Hepatic stellate cell (primary cell): ENCODE data around the gene CLDN15.
"Not testable (repeated sequence)": the region's sequence is repeated elsewhere in the genome, so short reads cannot be mapped to it uniquely, and the experiment has no call there.

ENCODE experiments used
- DNase-seq: peaks from one replicate; pipeline ENCODE4 v3.0.0; 2011; ENCODE audit warnings: low spot score

The CLDN15 gene, protein sequence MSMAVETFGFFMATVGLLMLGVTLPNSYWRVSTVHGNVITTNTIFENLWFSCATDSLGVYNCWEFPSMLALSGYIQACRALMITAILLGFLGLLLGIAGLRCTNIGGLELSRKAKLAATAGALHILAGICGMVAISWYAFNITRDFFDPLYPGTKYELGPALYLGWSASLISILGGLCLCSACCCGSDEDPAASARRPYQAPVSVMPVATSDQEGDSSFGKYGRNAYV

GRCh38 chr7:101237206-101238067, at the start of gene CLDN15:
Gene CLDN15, minus strand, starts transcription at chr7:101237802. Its CDS starts 221 bp downstream, at chr7:101237581.
- peak; percentile 79 for DNase-seq

GRCh38 chr7:101287032-101287431, 49.4 kb upstream of the CLDN15 start:
- DNase-seq = no peak

DNA sequence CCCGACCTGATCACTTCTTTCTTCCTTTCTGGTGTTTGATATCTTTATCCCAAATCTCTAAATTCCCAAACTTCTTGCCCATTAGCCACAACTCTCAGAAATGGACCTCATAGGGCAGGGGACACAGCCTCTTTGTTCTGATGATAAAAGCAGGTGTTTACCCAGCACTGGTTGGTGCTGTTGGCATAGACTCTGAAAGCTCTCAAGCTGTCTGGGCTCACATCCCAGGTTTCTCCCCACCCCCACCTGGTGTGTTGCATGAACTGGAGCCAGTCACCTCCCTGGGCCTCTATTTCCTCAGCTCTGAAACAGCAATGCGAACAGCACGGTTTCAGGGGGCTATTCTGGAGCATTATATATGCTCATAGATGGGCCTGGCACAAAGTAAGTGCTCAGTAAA, 48.3 kb upstream of the CLDN15 start:
- not testable (repeated sequence) for DNase-seq

DNA sequence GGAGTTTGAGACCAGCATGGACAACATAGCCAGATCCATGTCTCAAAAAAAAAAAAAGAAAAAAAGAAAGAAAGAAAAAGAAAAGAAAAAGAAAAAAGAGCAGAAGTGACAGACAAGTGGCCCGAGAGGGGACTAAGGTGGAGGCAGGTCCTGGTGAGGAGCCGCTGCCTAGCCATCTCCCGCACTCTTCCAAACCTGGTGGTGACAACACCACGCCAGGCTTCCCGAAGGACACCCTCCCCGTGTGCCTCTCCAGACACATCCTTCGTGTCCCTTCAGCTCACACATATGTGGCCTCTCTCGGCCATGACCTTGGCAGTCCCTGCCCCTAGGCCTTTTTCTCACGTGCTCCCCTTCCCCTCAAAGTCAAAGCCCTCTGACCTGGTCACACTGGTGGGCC, 47.6 kb upstream of the CLDN15 start:
- no peak for DNase-seq

- not testable (repeated sequence) for DNase-seq
These were observed 43.3 kb upstream of the CLDN15 start for GRCh38 chr7:101280912-101281311.

GRCh38 chr7:101278461-101279292, 41.1 kb upstream of the CLDN15 start:
- DNase-seq = no peak

GRCh38 chr7:101277155-101277554, 39.6 kb upstream of the CLDN15 start:
- DNase-seq = no peak

DNA sequence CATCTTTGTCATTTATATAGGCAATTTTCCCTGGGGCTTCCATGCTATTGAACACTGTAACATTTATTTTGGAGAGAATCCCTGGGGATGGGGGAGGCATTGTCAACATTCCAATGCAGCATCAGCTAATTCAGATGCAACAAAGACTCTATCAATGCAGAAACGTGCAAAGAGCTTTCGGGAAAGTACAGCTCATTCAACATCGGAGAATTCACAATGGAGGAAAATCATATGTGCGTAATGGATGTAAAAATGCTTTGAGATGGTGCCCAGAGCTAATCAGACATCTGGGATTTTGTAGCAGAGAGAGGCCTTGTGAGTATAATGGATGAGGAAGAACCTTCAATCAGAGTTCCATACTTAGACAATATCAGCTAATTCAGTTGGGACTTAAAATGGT, 35.6 kb upstream of the CLDN15 start:
- DNase-seq = no peak

DNA sequence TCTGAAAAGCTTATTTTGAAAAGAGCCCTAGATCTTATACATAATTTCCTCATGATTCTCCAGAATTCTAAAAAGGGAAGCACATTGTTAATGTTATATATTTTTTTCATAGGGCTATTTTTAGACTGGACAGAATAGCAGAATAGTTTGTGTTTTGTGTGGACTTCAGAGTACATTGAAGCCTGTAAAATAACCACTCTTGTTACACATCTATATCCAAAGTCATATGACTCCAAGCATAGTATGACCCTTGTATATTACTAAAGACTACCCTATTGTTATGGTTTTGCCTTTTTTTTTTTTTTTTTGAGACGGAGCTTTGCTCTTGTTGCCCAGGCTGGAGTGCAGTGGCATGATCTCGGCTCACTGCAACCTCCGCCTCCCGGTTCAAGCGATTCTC, 33.4 kb upstream of the CLDN15 start:
- no peak for DNase-seq

DNA sequence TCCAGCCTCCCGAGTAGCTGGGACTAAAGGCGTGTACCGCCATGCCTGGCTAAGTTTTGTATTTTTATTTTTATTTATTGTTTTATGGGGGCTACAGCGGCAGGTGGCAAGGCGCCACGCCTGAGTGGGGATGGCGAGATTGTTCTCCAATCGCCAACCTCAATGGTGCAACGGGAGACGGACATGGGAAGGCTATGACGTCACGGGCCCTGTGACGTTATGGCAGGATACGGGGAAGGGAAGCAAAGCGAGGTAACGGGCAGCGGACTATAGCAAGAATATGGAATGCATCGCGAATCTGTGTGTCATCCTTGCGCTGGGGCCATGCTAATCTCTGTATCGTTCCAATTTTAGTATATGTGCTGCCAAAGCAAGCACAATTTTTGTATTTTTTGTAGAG, 32.1 kb upstream of the CLDN15 start:
- no peak for DNase-seq

DNA sequence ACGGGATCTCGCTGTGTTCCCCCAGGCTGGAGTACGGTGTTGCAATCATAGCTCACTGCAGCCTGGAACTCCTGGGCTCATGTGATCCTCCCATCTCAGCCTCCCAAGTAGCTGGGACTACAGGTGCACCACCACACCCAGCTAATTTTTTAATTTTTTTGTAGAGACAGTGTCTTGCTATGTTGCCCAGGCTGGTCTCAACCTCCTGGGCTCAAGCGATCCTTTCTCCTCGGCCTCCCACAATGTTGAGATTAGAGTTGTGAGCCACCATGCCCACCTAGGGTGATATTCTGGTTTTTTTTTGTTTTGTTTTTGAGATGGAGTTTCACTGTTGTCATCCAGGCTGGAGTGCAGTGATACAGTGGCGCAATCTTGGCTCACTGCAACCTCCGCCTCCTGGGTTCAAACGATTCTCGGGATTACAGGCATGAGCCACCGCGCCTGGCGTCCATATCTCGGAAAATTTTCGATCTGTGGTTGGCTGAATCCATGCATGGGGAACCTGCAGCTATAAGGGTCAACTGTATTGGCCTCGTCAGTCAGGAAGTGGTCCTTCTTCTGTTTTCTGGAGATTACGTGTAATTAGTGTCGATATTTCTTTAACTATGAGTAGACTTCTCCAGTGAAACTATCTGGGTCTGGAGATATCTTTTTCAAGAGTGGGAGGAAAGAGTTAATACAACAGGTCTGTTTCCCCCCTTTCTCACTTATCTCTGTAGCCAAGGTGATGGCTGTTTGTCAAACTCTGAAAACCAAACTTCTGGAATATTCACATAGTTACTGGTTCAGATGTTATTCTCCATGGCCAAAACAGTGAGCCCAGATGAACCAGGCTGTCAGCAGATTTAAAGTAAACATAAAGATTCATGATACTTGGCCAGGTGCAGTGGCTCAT, 28.3 kb upstream of the CLDN15 start:
- DNase-seq = no peak

DNA sequence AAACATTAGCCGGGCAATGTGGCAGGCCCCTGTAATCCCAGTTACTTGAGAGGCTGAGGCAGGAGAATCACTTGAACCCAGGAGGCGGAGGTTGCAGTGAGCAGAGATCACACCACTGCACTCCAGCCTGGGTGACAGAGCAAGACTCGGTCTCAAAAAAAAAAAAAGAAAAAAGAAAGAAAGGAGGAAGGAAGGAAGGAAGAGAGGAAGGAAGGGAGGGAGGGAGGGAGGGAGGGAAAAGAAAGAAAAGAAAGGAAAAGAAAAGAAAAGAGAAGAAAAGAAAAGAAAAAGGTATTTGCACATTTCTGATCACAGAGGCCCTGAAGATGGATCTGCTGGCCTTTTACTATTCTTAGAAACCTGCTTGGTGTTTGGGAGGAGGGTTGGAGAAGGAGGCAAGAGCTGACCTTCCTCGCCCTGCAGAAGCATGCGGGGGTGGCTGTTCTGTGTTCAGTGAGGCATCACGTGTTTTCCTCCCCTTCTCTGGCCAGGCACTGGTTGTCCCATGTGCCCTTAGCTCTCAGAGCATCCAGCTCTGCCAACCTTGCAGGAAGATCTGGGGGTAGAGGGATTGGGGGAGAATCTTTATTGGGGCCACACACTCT, 26.6 kb upstream of the CLDN15 start:
- not testable (repeated sequence) for DNase-seq

DNA sequence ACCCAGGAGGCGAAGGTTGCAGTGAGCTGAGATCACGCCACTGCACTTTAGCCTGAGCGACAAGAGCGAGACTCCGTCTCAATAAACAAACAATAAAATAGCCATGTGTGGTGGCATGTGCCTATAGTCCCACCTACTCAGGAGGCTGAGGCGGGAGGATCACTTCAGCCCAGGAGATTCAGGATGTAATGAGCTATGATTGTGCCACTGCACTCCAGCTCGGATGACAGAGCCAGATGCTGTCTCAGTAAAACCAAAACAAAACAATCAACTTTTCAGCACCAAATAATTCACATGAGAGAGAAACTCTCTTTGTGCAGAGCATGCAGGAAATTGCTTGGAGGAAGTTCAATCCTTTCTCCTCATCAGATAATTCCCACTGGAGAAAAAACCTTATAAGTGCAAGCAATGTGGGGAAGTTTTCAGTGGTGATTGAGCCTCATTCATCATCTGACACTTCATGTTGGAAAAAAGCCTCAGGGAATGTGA, 20.7 kb upstream of the CLDN15 start:
- no peak for DNase-seq

DNA sequence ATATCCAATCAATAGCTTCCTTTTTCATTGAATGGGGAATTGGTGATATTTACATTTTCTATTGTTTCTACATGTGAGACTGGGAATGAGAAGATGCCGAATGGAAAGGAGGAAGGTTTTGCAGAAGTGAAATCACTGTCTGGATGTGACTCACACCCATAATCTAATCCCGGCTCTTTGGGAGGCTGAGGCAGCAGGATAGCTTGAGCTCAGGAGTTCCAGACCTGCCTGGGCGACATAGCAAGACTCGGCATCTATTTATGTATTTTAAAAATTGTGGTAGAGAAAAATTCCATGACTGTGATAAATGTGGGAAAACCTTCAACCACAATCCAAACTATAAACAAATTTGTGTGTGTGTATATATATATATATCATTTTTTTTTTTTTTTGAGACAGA, 18.2 kb upstream of the CLDN15 start:
- DNase-seq = no peak

GRCh38 chr7:101253199-101253598, 15.6 kb upstream of the CLDN15 start:
- not testable (repeated sequence) for DNase-seq

GRCh38 chr7:101251871-101252659, 14.5 kb upstream of the CLDN15 start:
- DNase-seq = peak; percentile 98

GRCh38 chr7:101250324-101250723, 12.7 kb upstream of the CLDN15 start:
- DNase-seq = no peak

- DNase-seq = no peak
These were observed 10.7 kb upstream of the CLDN15 start for GRCh38 chr7:101248276-101248675.

DNA sequence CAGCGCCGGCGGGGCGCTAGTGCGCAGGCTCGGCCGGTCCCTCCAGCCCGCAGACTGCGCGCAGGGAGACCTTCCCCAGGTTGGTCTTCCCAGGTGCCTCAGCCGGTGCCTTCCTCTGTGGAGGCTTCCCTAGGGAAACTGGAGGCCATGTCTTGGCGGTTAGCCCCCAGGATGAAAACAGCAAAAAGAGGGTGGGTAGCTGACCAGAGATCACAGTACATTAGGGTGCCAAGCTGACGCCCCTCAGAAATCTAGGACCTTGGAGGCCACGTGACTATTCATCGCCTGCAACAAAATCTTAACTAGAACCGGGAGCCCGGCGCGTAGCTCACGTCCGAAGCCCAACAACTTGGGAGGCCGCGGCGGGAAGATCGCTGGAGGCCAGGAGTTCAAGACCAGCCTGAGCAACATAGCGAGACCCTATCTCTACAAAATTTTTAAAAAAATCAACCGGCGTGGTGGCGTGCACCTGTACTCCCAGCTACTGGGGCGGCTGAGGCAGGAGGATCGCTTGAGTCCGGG, 7.6 kb upstream of the CLDN15 start:
- DNase-seq = no peak
